Colonic mucosa (tissue), 4 donors: ENCODE results near the gene RPS6KA4. TPM values are rescaled to one million over a fixed set of nuclear protein-coding genes. Genes with fewer than 3 reads are reported as not detected.

Experiments
- DNase-seq: peaks from one replicate; pipeline ENCODE4 v3.0.0-alpha.2; 2020
- H3K27ac ChIP-seq: fragments of 200-600 bp; one replicate; pipeline ENCODE4 v1.8.0; 2021
- H3K27me3 ChIP-seq: fragments of 200-600 bp; one replicate; pipeline ENCODE4 v1.8.0; 2021
- H3K36me3 ChIP-seq: fragments of 200-600 bp; one replicate; pipeline ENCODE4 v1.8.0; 2021
- H3K4me1 ChIP-seq: fragments of 200-600 bp; one replicate; pipeline ENCODE4 v1.8.0; 2021; ENCODE audit warnings: mild to moderate bottlenecking
- H3K4me3 ChIP-seq: fragments of 200-600 bp; one replicate; pipeline ENCODE4 v1.8.0; 2021
- H3K9ac ChIP-seq, 2 donors: one replicate each; pipeline ENCODE4 v1.7.0; 2013; ENCODE audit warnings: control low read depth in 2 of 2, low read depth in 2 of 2, low read length in 2 of 2
- H3K9me3 ChIP-seq: fragments of 200-600 bp; one replicate; pipeline ENCODE4 v1.8.0; 2021
- intact Hi-C: fragments of 100-400 bp; cut with DNase I; formaldehyde crosslinking; loops from one replicate; pipeline ENCODE4 v1.14.1; 2022
- total RNA-seq, 2 donors: library from RNA; stranded (reverse); fragmentation: NEBNext Ultra II Directional in 1 of 2; extraction: Animal tissue kit (Norgen Biotek cat#: 25700) in 1 of 2; gene quantifications; one replicate each; pipeline ENCODE4 v1.2.1, GENCODE V29; 2021
- TF ChIP-seq, protein P1 (sequence below): fragments of 200-600 bp; IDR thresholded peaks from one replicate; pipeline ENCODE4 v1.8.0; 2022; ENCODE audit warnings: antibody characterized with exemption, mild to moderate bottlenecking
- donor health status: healthy.
- donor health status: DM: no; HTN: no; CAD: no.
- donor health status: DM: no; HTN: no; CAD: no.

RPS6KA4 gene
- total RNA-seq, 2 donors from 2014 or later = 28.9 to 59.1 TPM

DNA sequence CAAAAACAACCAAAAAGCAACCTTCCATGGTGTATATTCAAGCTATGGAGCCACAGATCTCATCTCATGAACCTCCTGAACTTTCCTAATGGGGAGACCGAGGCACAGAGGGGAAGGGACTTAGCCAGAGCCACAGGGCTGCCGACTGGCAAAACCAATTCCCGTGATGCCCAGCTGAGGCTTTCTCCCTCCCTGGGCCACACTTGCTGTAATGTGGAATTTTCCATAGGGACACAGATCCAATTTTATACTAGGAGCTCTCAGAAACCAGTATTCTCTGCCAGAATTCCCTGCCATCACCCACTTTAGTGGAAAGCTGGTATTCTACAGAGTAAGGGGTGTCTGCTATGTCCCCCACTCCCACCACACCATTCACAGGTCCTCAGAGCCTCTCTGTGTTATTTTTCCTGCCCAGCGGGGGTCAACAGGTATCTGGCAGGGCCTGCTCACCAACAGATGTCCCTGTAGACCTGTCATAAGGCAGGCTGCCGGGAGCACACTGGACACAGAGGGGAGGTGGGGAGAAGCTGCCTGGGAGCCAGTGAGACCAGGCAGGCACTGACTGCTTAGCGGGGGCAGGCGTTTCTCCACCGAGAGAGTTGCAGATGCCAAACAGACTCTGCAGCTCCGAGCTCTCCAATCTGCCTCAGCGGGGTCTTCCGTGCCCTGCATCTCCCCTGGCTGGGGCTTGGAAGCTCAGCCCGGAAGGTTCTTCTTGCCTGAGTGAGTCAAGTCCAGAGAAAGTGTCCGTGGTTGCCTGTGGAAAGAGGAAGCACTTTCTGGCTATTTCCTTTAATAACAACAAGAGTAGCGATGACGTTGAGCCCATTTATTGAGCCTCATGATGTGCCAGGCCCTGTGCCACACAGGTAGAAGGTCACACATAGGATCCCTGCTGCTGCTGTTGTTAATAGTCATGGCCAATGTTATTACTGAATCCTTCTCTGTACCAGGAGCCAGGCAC is 26.3 kb downstream of the RPS6KA4 start:
- no peaks in the 10 kb centered on the region for H3K4me1 ChIP-seq
- H3K9ac ChIP-seq = no peak overlapping the region
- intact Hi-C loops = no loop called here
- TF ChIP-seq, protein P1, sequence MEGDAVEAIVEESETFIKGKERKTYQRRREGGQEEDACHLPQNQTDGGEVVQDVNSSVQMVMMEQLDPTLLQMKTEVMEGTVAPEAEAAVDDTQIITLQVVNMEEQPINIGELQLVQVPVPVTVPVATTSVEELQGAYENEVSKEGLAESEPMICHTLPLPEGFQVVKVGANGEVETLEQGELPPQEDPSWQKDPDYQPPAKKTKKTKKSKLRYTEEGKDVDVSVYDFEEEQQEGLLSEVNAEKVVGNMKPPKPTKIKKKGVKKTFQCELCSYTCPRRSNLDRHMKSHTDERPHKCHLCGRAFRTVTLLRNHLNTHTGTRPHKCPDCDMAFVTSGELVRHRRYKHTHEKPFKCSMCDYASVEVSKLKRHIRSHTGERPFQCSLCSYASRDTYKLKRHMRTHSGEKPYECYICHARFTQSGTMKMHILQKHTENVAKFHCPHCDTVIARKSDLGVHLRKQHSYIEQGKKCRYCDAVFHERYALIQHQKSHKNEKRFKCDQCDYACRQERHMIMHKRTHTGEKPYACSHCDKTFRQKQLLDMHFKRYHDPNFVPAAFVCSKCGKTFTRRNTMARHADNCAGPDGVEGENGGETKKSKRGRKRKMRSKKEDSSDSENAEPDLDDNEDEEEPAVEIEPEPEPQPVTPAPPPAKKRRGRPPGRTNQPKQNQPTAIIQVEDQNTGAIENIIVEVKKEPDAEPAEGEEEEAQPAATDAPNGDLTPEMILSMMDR = no peak
- no peak overlapping the region for H3K27ac ChIP-seq
- no peaks in the 10 kb centered on the region for H3K9me3 ChIP-seq
- no peak overlapping the region for H3K4me3 ChIP-seq
- H3K36me3 ChIP-seq = no peaks in the 10 kb centered on the region
- DNase-seq = no peak
- no peaks in the 10 kb centered on the region for H3K27me3 ChIP-seq

DNA sequence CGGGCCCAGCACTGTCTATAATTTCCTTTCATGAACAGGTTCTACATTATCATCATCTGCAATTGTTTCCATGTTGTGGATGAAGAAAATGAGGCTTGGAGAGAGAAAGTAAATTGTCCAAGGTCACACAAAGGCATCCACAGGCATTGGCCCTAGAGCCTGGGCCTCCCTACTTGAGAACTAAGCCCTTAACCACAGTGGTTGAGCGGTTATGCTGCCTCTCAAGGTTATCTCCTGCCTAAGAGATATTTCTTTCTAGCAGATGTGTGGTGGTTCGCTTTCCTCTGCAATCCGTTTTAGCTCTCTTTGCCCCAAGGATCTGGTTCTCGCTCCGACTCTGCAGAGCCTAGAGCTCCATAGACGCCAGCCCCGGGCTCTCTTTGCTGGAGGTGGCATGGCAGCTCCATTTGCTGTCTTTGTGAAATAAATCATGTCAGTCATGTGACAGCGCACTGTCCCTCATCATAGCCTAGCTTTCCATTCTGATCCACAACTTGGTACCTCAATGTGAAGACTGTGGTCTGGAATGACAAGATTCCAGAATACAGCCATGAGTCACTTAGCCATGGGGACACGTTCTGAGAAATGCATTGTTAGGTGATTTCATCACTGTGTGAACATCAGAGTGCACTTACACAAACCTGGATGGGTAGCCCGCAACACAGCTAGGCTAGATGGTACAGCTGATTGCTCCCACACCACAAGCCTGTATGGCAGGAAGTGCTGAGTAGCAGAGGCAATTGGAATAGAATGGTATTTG is 27.2 kb downstream of the RPS6KA4 start:
- no peak overlapping the region for H3K4me3 ChIP-seq
- H3K27me3 ChIP-seq = no peaks in the 10 kb centered on the region
- no peaks in the 10 kb centered on the region for H3K4me1 ChIP-seq
- H3K9me3 ChIP-seq = no peaks in the 10 kb centered on the region
- DNase-seq = no peak
- no peaks in the 10 kb centered on the region for H3K36me3 ChIP-seq
- H3K9ac ChIP-seq = no peak overlapping the region
- intact Hi-C loops = no loop called here
- TF ChIP-seq, protein P1 = no peak
- no peak overlapping the region for H3K27ac ChIP-seq

DNA sequence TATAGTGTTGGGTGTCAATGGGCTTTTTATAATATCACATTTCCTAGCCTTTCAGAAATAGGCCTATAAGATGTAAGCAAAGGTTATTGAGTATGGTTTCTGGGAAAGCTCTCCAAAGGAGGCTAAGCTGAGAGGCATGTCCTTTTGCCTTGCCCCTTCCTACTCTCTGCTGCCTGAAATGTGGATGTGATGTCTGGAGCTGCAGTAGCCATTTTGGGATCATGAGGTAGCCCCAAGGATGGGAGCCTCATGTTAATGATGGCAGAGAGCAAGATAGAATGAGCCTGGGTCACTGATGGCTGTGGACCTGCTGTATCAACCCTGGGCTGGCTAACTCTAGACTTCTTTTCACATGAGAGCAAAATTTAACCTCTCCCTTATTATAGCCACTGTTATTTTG is 29.0 kb downstream of the RPS6KA4 start:
- H3K27ac ChIP-seq = no peak overlapping the region
- intact Hi-C loops = no loop called here
- H3K36me3 ChIP-seq = no peaks in the 10 kb centered on the region
- H3K4me3 ChIP-seq = no peak overlapping the region
- TF ChIP-seq, protein P1 = no peak
- no peaks in the 10 kb centered on the region for H3K27me3 ChIP-seq
- no peaks in the 10 kb centered on the region for H3K4me1 ChIP-seq
- no peaks in the 10 kb centered on the region for H3K9me3 ChIP-seq
- no peak for DNase-seq
- H3K9ac ChIP-seq = no peak overlapping the region

DNA sequence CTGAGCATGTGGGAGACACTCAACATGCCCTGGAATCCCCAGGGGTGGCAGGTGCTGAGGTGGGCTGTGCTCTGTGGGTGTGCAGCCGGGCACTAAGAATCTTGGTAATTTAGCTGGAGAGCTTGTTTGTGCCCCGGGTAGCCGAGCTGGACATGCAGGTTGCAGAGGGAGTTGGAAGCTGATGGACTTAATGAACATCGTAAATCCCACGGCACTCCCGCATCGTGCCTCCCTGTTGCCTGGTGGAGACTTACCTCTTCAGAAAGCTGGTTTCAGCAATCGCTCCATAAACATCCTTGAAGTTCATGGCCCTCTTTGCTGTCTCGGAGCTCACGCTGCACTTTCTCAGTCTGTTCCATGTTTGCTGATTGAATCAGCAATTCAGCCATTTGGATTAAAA is 29.9 kb downstream of the RPS6KA4 start:
- intact Hi-C loops = no loop called here
- H3K4me3 ChIP-seq = no peak overlapping the region
- H3K27me3 ChIP-seq = no peaks in the 10 kb centered on the region
- H3K9me3 ChIP-seq = no peaks in the 10 kb centered on the region
- H3K4me1 ChIP-seq = no peaks in the 10 kb centered on the region
- H3K27ac ChIP-seq = no peak overlapping the region
- H3K9ac ChIP-seq = no peak overlapping the region
- TF ChIP-seq, protein P1 = no peak
- no peak for DNase-seq
- no peaks in the 10 kb centered on the region for H3K36me3 ChIP-seq

DNA sequence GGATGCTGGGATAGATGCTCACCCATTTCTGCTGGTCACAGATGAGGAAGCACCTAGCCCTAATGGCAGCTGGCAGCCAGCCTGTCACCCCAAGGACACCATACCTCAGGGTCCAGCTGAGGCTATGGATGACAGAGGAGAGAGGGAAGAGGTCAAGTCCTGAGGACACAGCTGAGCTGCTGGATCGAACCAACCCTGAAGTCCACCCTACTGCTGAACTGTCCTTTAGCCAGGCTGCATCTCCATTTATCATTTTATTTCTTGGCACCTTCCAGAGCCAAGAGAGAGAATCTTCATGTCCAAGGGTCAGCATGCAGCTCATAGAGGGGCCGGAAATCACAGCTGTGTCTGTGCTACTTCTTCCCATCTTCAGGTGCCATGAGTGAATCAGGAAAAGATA is 30.9 kb downstream of the RPS6KA4 start:
- TF ChIP-seq, protein P1 = no peak
- H3K27me3 ChIP-seq = no peaks in the 10 kb centered on the region
- intact Hi-C loops = no loop called here

More for the DNA sequence above, 30.9 kb downstream of the RPS6KA4 start:
- Histone ChIP-seq H3K4me1 (no peaks in the 10 kb centered on the region), H3K36me3 (no peaks in the 10 kb centered on the region), H3K9ac (no peak overlapping the region), H3K9me3 (no peaks in the 10 kb centered on the region), H3K4me3 (no peak overlapping the region), H3K27ac (no peak overlapping the region)
- no peak for DNase-seq
